Stomach (tissue), 9 donors: Measurements from ENCODE around the gene RBM47. TPM values are rescaled to one million over a fixed set of nuclear protein-coding genes. Genes with fewer than 3 reads are reported as not detected.
A peak's percentile ranks its signal among the peaks of the same experiment; 100 is the strongest.

Experiments used
- DNase-seq, 2 donors: peaks; one replicate each; pipeline versions ENCODE4 v3.0.0 to v3.0.0-alpha.2; 2013 to 2019
- H3K27ac ChIP-seq, 5 donors: fragments of 200-600 bp in 4 of 5; sonication (generic) in 4 of 5; one replicate each; pipeline ENCODE4 v1.5.1; 2013 to 2019; ENCODE audit warnings: mild to moderate bottlenecking in 1 of 5, moderate library complexity in 1 of 5
- H3K27me3 ChIP-seq, 3 donors: fragments of 200-600 bp; sonication (generic); one replicate each; pipeline ENCODE4 v1.5.1; 2017 to 2019; ENCODE audit warnings: mixed run types in 1 of 3
- H3K36me3 ChIP-seq, 4 donors: fragments of 200-600 bp; sonication (generic); 1 replicate in 3 of 4; 2 replicates in 1 of 4; pipeline ENCODE4 v1.5.1; 2016 to 2019
- H3K4me1 ChIP-seq, 4 donors: fragments of 200-600 bp; sonication (generic); one replicate each; pipeline ENCODE4 v1.5.1; 2016 to 2019
- H3K4me3 ChIP-seq, 4 donors: fragments of 200-600 bp; sonication (generic) in 3 of 4; one replicate each; pipeline ENCODE4 v1.5.1; 2016 to 2019; ENCODE audit warnings: mild to moderate bottlenecking in 1 of 4
- H3K9me3 ChIP-seq, 4 donors: fragments of 200-600 bp; sonication (generic); one replicate each; pipeline ENCODE4 v1.5.1; 2016 to 2019
- EP300 ChIP-seq: sonication (generic); formaldehyde crosslinking; IDR thresholded peaks from one replicate; pipeline ENCODE4 v1.6.1; 2017; ENCODE audit warnings: antibody characterized with exemption
- POLR2A ChIP-seq, 4 donors: fragments of 450-650 bp; IDR thresholded peaks; one replicate each; pipeline ENCODE4 v1.6.1; 2016; ENCODE audit warnings: antibody characterized with exemption in 4 of 4, control low read depth in 2 of 4, mild to moderate bottlenecking in 1 of 4, moderate library complexity in 1 of 4
- POLR2AphosphoS5 ChIP-seq, 3 donors: sonication (generic); formaldehyde crosslinking; IDR thresholded peaks; one replicate each; pipeline ENCODE4 v1.6.1; 2016; ENCODE audit warnings: antibody characterized with exemption in 3 of 3
- WGBS, 5 donors: extraction: QIAGEN DNeasy Blood & Tissue Kit in 3 of 5; methylation state at CpG; one replicate each; pipeline versions ENCODE4 v1.1.5 to v1.1.7; 2013 to 2018; 5-methylcytosine and 5-hydroxymethylcytosine counted together
- intact Hi-C: fragments of 100-400 bp; cut with DNase I; formaldehyde crosslinking; loops from one replicate; pipeline ENCODE4 v1.15.1; 2023; ENCODE audit warnings: low total_unique reads
- polyA plus RNA-seq, 3 donors: library from polyadenylated mRNA; stranded (reverse); fragments of 200-250 nt; gene quantifications; one replicate each; pipeline ENCODE4 v1.2.3, GENCODE V29; 2013
- total RNA-seq, 5 donors: library from RNA; depleted of rRNA; stranded (reverse); fragments of >200 nt; gene quantifications; one replicate each; pipeline versions ENCODE4 v1.1.0 to v1.2.3, GENCODE V29; 2014 to 2016
- TF ChIP-seq, protein P1 (sequence below), 7 experiments: fragments of 450-650 bp in 4 of 7; fragments of 200-600 bp in 3 of 7; sonication (generic) in 3 of 7; IDR thresholded peaks; one replicate each; pipeline ENCODE4 v1.5.1; 2016 to 2019; ENCODE audit warnings: antibody characterized with exemption in 7 of 7, control low read depth in 2 of 7, mild to moderate bottlenecking in 1 of 7
- donor health status: healthy with polysubstance abuse.
- donor health status: Bipolar disorder and iron deficiency.
- donor health status: healthy.

Gene RBM47
- total and polyA plus RNA-seq, 8 donors, result 18.5 to 448 (median 160) TPM

DNA sequence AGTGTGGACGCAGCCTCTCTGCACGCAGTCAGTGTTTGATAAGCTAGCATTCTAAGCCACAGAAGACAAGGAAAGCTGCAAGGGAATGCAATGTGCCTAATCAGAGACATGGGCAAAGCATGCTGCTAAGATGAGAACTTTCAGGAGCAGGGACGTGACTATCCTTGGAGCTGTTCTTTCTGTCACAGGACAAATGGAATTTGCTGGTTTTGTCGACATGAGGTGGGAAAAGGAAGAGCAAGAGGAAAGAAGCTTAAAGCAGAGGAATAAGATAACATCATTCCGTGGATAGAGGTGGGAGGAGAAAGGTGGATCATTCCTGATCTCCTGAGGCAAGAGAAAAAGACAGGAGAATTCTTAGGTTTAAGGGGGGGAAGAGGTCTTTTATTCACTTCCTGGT, 33.7 kb downstream of the RBM47 start:
- no peak for DNase-seq
- intact Hi-C loops, result no loop called here
- Histone ChIP-seq H3K4me1 (peaks cover 0 to 4% (median 0%) of the 10 kb centered on the region in 4 donors), H3K27me3 (no peaks in the 10 kb centered on the region), H3K36me3 (peaks cover 0 to 40% (median 12%) of the 10 kb centered on the region in 4 donors), H3K9me3 (no peaks in the 10 kb centered on the region), H3K4me3 (no peak overlapping the region), H3K27ac (no peak overlapping the region)
- TF ChIP-seq EP300 (no peak), POLR2A (IDR thresholded peaks at IDR 0.05) (no peak), POLR2AphosphoS5 (IDR thresholded peaks at IDR 0.05) (no peak)
- TF ChIP-seq, protein P1, sequence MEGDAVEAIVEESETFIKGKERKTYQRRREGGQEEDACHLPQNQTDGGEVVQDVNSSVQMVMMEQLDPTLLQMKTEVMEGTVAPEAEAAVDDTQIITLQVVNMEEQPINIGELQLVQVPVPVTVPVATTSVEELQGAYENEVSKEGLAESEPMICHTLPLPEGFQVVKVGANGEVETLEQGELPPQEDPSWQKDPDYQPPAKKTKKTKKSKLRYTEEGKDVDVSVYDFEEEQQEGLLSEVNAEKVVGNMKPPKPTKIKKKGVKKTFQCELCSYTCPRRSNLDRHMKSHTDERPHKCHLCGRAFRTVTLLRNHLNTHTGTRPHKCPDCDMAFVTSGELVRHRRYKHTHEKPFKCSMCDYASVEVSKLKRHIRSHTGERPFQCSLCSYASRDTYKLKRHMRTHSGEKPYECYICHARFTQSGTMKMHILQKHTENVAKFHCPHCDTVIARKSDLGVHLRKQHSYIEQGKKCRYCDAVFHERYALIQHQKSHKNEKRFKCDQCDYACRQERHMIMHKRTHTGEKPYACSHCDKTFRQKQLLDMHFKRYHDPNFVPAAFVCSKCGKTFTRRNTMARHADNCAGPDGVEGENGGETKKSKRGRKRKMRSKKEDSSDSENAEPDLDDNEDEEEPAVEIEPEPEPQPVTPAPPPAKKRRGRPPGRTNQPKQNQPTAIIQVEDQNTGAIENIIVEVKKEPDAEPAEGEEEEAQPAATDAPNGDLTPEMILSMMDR (IDR thresholded peaks at IDR 0.05), result no peak
- WGBS, 5 donors, result 71 to 84% (median 82%) methylated on average over 5 of the region's 5 CpGs

DNA sequence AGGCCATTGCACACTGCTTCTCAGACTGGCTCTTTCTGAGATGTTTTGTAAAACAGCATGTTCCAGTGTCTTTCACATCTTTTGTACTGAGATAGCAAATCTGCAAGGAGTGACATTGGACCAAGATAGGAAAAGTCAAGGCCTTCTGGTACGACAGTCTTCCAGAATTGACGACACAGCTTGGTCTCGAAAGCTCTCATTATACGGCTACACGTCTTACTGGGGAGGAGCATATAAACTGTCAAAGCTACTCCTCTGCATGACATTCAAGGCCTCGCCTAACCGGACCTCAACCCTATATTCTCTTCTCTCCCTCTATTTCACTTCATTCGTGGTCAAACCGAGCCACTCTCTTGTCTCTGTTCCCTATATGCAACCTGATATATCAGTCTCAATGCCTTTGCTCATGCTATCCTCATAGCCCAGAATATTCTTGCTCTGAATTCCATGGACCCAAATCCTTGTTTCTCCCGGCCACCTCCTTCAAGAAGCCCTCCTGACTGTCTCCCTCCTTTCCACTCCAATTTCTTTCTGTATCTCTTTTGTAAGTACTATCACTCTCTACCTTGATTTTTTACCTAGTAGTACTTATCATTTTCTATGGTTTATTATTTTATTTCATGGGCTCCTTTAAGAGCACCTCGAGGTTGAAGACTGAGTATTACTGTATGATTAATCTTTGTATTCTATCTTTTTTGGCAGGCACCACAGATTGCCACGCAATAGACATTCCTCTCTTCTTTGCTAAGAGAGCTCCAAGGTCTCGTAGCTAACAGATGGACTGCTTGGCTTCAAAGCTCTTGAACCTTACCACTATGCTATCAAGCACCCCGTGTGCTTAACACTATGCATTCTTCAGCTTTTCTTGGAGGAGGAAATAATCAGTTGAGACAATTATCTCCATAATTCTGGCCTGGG, 35.1 kb downstream of the RBM47 start:
- no peak for DNase-seq
- no peaks in the 10 kb centered on the region for H3K27me3 ChIP-seq
- no peaks in the 10 kb centered on the region for H3K9me3 ChIP-seq
- H3K36me3 ChIP-seq, result peaks cover 0 to 48% (median 12%) of the 10 kb centered on the region in 4 donors
- WGBS, 5 donors, result 62 to 72% (median 70%) methylated on average over 14 of the region's 14 CpGs
- TF ChIP-seq POLR2A (IDR thresholded peaks at IDR 0.05), result no peak
- TF ChIP-seq, protein P1 (IDR thresholded peaks at IDR 0.05), result no peak
- TF ChIP-seq POLR2AphosphoS5 (IDR thresholded peaks at IDR 0.05), result no peak
- TF ChIP-seq EP300, result no peak
- intact Hi-C loops, result no loop called here
- no peak overlapping the region for H3K4me3 ChIP-seq
- H3K4me1 ChIP-seq, result peaks cover 0 to 4% (median 0%) of the 10 kb centered on the region in 4 donors
- no peak overlapping the region for H3K27ac ChIP-seq

- no peak overlapping the region for H3K4me3 ChIP-seq
- 83 to 93% (median 85%) methylated on average over 3 of the region's 3 CpGs for WGBS, 5 donors
- H3K9me3 ChIP-seq, result no peaks in the 10 kb centered on the region
- peaks cover 0 to 48% (median 12%) of the 10 kb centered on the region in 4 donors for H3K36me3 ChIP-seq
- intact Hi-C loops, result no loop called here
- H3K4me1 ChIP-seq, result peaks cover 4 to 17% (median 10%) of the 10 kb centered on the region in 4 donors
- H3K27me3 ChIP-seq, result no peaks in the 10 kb centered on the region
- H3K27ac ChIP-seq, result no peak overlapping the region
- no peak for DNase-seq
- TF ChIP-seq, protein P1 (IDR thresholded peaks at IDR 0.05), result no peak
- TF ChIP-seq EP300, result no peak
- TF ChIP-seq POLR2AphosphoS5 (IDR thresholded peaks at IDR 0.05), result no peak
- TF ChIP-seq POLR2A (IDR thresholded peaks at IDR 0.05), result no peak
These were observed 37.6 kb downstream of the RBM47 start for GRCh38 chr4:40592034-40592433.

DNA sequence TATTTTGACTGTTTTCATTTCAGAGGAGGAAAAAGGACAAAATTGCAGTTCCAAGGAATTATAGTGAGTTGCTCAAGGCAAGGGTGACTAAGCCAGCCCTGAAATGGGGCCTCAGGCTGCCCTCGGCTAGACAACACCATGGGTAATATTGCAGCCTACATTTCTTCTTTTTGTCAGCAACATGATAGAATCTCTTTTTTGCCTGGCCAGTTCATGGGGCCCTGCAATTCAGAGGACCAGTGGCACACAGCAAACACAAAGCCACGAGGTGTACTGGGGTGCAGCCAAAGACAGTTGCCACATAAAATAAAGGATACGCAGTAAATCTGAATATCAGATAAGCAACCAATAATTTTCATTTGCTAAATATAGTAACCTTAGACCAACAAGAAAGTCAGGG, 41.8 kb downstream of the RBM47 start:
- Histone ChIP-seq H3K36me3 (peaks cover 0 to 16% (median 0%) of the 10 kb centered on the region in 4 donors), H3K27ac (peak overlapping the region; percentile 23 to 71 (median 27)), H3K27me3 (no peaks in the 10 kb centered on the region), H3K4me1 (peaks cover 5 to 39% (median 12%) of the 10 kb centered on the region in 4 donors), H3K9me3 (no peaks in the 10 kb centered on the region), H3K4me3 (no peak overlapping the region)
- 41 to 59% (median 49%) methylated on average over 3 of the region's 3 CpGs for WGBS, 5 donors
- TF ChIP-seq EP300, result no peak
- TF ChIP-seq, protein P1 (IDR thresholded peaks at IDR 0.05), result no peak
- no peak for TF ChIP-seq POLR2AphosphoS5 (IDR thresholded peaks at IDR 0.05)
- no peak for TF ChIP-seq POLR2A (IDR thresholded peaks at IDR 0.05)
- intact Hi-C loops, result no loop called here
- DNase-seq, result peak in 1 of 2 donors; percentile 44
